ENCODE results near the gene C12orf43. TPM values are rescaled to one million over a fixed set of nuclear protein-coding genes. Genes with fewer than 3 reads are reported as not detected.

C12orf43 gene
- total RNA-seq, 1 donor from 2014 or later = 7.6 TPM

DNA sequence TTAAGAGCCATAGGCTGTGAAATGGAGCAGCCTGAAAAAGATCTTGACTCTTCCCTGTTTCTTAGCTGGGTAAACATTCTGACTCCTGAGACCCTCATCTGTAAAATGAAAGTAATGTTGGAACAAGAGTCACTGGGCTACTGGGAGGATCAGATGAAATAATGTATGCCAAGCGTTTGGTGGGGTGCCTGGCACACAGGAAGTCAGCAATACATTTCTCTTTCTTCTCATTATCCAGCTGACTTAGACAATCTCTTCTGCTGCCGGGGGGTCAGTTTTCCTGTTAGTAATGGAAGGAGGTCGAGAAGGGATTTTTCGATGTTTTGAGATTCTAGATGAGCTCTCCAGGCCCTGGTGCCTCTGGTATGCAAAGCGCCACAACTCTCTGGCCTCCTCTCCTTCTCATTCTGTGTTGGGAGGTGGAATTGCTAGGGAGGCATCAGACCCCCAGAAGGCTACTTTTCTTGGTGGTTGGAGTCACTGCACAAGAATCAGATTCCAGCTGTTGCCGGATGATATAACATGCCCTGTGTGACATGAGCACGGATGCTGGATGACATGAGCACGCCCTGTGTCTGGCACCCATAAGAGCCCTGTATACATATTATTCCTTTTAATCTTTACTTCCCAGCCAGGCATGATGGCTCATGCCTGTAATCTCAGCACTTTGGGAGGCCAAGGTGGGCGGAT lies 18.5 kb upstream of the C12orf43 start:
- Histone ChIP-seq H3K27me3 (ENCODE audit: low read depth) (peaks cover 4% of the 10 kb centered on the region), H3K27ac (replicated peaks) (no peak overlapping the region), H3K4me1 (peaks cover 10% of the 10 kb centered on the region), H3K4me3 (no peak overlapping the region), H3K36me3 (no peaks in the 10 kb centered on the region), H3K9me3 (replicated peaks) (no peaks in the 10 kb centered on the region)
- DNase-seq = no peak
- TF ChIP-seq, protein P1, sequence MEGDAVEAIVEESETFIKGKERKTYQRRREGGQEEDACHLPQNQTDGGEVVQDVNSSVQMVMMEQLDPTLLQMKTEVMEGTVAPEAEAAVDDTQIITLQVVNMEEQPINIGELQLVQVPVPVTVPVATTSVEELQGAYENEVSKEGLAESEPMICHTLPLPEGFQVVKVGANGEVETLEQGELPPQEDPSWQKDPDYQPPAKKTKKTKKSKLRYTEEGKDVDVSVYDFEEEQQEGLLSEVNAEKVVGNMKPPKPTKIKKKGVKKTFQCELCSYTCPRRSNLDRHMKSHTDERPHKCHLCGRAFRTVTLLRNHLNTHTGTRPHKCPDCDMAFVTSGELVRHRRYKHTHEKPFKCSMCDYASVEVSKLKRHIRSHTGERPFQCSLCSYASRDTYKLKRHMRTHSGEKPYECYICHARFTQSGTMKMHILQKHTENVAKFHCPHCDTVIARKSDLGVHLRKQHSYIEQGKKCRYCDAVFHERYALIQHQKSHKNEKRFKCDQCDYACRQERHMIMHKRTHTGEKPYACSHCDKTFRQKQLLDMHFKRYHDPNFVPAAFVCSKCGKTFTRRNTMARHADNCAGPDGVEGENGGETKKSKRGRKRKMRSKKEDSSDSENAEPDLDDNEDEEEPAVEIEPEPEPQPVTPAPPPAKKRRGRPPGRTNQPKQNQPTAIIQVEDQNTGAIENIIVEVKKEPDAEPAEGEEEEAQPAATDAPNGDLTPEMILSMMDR (IDR thresholded peaks at IDR 0.05; ENCODE audit: borderline replicate concordance) = no peak
- intact Hi-C loops (cut with micrococcal nuclease) = no loop called here

DNA sequence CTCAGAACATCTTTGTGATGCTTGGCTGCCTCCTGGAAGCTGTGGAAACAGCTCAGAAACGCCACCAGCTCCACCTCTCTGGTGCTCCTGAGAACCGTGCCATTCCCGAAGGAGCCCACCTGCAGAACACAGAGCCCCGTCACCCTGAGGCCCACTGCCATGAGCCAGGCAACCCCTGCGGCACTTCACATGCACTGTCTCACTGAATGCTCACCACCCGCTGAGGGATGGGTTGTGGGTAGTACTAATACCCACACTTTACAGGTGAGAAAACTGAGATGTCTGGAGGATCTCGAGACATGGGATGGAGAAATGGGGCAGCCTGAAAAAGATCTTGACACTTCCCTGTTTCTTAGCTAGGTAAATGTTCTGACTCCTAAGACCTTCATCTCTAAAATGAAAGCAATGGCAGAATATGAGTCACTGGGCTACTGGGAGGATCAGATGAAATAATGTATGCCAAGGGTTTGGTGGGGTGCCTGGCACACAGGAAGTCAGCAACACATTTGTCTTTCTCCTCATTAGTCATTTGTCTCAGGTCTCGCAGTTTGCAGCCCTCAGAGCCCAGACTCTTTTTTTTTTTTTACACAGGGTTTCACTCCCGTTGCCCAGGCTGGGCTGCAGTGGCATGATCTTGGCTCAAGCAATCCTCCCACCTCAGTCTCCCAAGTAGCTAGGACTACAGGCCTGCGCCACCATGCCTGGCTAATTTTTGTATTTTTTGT lies 17.5 kb upstream of the C12orf43 start:
- DNase-seq = no peak
- Histone ChIP-seq H3K4me1 (peaks cover 6% of the 10 kb centered on the region), H3K4me3 (no peak overlapping the region), H3K9me3 (replicated peaks) (no peaks in the 10 kb centered on the region), H3K36me3 (no peaks in the 10 kb centered on the region), H3K27me3 (ENCODE audit: low read depth) (peaks cover 4% of the 10 kb centered on the region), H3K27ac (replicated peaks) (no peak overlapping the region)
- TF ChIP-seq, protein P1 (IDR thresholded peaks at IDR 0.05; ENCODE audit: borderline replicate concordance) = no peak
- intact Hi-C loops (cut with micrococcal nuclease) = no loop called here

DNA sequence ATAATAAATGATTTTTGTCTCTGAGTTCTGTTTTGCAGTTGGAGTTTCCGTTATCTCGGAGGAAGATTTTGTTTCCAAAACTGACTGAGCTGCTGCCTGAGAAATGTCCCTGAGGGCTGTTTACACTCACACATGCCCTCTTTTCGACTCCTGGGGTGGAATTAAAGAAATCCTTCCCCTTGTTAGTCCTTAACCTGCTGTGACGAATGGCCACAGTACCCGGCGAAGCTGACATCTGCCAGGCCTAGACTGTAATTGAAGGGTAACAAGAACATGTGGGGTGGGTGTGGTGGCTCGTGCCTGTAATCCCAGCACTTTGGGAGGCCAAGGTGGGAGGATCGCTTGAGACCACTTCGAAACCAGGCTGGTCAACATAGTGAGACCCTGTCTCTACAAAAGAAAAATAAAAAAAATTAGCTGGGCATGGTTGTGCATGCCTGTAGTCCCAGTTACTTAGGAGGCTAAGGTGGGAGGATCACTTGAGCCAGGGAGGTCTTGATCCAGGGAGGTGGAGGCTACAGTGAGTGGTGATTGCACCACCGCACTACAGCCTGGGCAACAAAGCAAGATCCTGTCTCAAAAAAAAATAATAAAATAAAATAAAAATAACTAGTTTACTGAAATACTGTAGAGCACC lies 14.4 kb upstream of the C12orf43 start:
- no peaks in the 10 kb centered on the region for H3K4me1 ChIP-seq
- no peaks in the 10 kb centered on the region for H3K9me3 ChIP-seq (replicated peaks)
- no peaks in the 10 kb centered on the region for H3K27me3 ChIP-seq (ENCODE audit: low read depth)
- no peak overlapping the region for H3K4me3 ChIP-seq
- no peak for DNase-seq
- H3K36me3 ChIP-seq = no peaks in the 10 kb centered on the region
- no peak overlapping the region for H3K27ac ChIP-seq (replicated peaks)
- intact Hi-C loops (cut with micrococcal nuclease) = no loop called here
- TF ChIP-seq, protein P1 (IDR thresholded peaks at IDR 0.05; ENCODE audit: borderline replicate concordance) = no peak

DNA sequence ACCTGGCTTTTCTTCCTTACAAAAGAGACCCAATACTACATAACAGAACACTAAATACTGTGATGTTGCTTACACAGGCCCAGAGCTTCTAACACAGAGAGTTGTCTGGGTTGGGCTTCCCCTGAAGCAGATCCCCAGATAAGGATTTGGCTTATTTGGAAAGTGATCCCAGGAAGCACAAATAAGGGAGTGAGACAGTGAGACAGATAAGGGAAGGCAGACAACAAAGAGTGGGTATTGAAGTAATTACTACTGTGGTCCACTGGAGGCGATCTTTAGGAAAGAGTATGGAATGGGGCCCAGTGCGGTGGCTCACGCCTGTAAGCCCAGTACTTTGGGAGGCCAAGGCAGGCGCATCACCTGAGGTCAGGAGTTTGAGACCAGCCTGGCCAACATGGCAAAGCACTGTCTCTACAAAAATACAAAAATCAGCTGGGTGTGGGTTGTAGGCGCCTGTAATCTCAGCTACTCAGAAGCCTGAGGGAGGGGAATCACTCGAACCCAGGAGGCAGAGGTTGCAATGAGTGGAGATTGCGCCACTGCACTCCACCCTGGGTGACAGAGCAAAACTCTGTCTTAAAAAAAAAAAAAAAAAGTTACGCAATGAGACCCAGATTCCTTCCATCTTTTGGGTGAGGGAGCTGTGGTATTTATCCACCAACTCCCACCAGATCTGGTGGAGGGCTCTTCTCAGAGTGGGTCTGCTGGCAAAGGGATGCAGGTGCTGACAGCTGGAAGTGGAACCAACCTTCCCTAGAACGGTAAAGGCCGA lies 10.2 kb upstream of the C12orf43 start:
- Histone ChIP-seq H3K36me3 (no peaks in the 10 kb centered on the region), H3K27me3 (ENCODE audit: low read depth) (no peaks in the 10 kb centered on the region), H3K4me3 (no peak overlapping the region), H3K27ac (replicated peaks) (no peak overlapping the region), H3K4me1 (no peaks in the 10 kb centered on the region), H3K9me3 (replicated peaks) (no peaks in the 10 kb centered on the region)
- intact Hi-C loops (cut with micrococcal nuclease) = no loop called here
- TF ChIP-seq, protein P1 (IDR thresholded peaks at IDR 0.05; ENCODE audit: borderline replicate concordance) = no peak
- DNase-seq = no peak

Data from left ventricle myocardium inferior (tissue), 1 donor.